Measurements from ENCODE around the gene DHRS9. TPM values are rescaled to one million over a fixed set of nuclear protein-coding genes. Genes with fewer than 3 reads are reported as not detected.

DHRS9 gene
- total RNA-seq, 1 donor from 2014 or later: not detected

DNA sequence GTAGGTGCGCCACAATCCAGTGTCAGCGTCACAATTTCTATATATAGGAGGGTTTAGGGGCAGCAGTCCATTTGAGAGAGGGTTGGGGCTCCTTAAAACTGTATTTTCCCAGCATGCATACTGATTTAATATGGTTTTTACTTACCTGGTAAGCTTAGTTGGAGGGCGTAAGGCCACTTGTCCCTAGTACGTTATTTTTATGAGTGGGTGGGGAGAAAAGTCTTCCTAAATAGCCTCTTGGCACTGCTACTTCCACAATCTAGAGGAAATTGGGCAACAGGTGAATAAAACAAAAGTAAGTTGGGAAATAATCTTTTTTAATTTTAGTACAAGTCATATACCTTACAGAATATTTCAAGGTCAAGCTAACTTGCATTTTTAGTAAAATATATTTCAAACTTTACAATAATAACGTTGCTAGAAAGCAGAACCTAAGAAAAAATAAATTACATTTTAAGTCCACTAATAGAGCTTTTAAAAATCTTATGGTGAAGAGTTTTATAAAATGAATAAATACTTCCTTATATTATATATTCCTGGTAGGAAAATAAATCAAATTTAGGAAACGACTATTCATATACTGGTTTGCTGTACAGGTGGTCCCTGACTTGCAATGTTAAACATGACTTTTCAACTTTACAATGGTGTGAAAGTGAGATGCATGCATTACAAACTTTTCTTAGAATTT, 20.9 kb downstream of the DHRS9 start:
- peaks cover 21% of the 10 kb centered on the region for H3K27me3 Mint-ChIP-seq (ENCODE audit: low read depth)
- TF ChIP-seq, protein P1, sequence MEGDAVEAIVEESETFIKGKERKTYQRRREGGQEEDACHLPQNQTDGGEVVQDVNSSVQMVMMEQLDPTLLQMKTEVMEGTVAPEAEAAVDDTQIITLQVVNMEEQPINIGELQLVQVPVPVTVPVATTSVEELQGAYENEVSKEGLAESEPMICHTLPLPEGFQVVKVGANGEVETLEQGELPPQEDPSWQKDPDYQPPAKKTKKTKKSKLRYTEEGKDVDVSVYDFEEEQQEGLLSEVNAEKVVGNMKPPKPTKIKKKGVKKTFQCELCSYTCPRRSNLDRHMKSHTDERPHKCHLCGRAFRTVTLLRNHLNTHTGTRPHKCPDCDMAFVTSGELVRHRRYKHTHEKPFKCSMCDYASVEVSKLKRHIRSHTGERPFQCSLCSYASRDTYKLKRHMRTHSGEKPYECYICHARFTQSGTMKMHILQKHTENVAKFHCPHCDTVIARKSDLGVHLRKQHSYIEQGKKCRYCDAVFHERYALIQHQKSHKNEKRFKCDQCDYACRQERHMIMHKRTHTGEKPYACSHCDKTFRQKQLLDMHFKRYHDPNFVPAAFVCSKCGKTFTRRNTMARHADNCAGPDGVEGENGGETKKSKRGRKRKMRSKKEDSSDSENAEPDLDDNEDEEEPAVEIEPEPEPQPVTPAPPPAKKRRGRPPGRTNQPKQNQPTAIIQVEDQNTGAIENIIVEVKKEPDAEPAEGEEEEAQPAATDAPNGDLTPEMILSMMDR (IDR thresholded peaks at IDR 0.05): no peak
- H3K9me3 Mint-ChIP-seq (ENCODE audit: low read depth): peaks cover 8% of the 10 kb centered on the region
- no peak for DNase-seq (ENCODE audit: low spot score)
- no peak overlapping the region for H3K4me3 Mint-ChIP-seq (ENCODE audit: unreplicated experiment)
- H3K4me1 Mint-ChIP-seq (ENCODE audit: low read depth): peaks cover 21% of the 10 kb centered on the region
- no peak overlapping the region for H3K27ac Mint-ChIP-seq (ENCODE audit: unreplicated experiment)
- peaks cover 4% of the 10 kb centered on the region for H3K36me3 Mint-ChIP-seq (ENCODE audit: low read depth)

DNA sequence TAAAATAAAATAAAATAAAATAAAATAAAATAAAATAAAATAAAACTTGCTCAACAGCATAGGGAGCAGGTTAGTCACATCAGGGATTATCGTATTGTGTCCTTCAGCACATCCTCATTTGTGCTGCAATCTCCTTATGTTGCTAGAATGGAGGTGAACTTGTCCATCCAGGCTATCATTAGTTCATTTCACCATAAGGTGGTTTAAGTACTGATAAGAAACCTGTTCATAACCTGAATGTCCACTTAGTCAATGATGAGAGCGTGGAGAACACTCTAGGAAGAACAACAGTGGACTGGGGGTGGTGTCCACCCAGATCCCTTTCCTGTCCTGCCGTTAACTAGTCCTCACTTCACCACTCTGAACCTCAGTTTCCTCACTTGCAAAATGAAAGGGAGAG, 21.9 kb downstream of the DHRS9 start:
- Mint-ChIP-seq H3K27me3 (ENCODE audit: low read depth) (peaks cover 13% of the 10 kb centered on the region), H3K27ac (ENCODE audit: unreplicated experiment) (no peak overlapping the region), H3K4me3 (ENCODE audit: unreplicated experiment) (no peak overlapping the region), H3K36me3 (ENCODE audit: low read depth) (peaks cover 2% of the 10 kb centered on the region), H3K4me1 (ENCODE audit: low read depth) (peaks cover 30% of the 10 kb centered on the region), H3K9me3 (ENCODE audit: low read depth) (peaks cover 2% of the 10 kb centered on the region)
- DNase-seq (ENCODE audit: low spot score): no peak
- TF ChIP-seq, protein P1 (IDR thresholded peaks at IDR 0.05): no peak

DNA sequence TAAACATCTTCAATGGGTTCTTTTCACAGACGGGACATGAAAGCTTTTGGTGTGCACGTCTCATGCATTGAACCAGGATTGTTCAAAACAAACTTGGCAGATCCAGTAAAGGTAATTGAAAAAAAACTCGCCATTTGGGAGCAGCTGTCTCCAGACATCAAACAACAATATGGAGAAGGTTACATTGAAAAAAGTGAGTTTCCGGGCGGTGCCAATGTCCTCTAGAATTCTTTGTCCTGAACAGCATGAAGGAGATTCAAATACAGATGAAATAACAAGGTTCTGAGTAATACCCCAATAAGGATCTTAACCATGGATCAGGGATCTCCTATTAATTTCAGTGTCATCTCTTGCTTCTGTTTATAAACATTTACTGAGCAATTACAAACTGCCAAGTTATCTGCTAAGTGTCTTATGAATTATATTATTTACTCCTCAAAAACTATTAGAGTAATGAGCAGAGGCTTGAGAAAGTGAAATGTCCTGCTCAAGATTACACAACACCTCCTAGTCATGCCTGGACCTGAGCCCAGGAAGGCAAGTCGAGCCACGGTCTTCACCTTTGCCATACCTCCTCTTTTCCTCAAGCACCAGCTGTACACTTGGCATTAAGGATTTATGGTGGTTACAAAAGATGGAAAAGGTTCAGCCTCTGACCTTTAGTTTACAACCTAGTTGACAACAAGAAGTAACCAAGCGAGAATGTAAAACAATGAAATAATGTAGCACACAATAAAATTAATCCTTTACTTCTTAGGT, 22.6 kb downstream of the DHRS9 start:
- Mint-ChIP-seq H3K4me3 (ENCODE audit: unreplicated experiment) (no peak overlapping the region), H3K4me1 (ENCODE audit: low read depth) (peaks cover 33% of the 10 kb centered on the region), H3K9me3 (ENCODE audit: low read depth) (peaks cover 2% of the 10 kb centered on the region), H3K27me3 (ENCODE audit: low read depth) (peaks cover 10% of the 10 kb centered on the region), H3K36me3 (ENCODE audit: low read depth) (no peaks in the 10 kb centered on the region), H3K27ac (ENCODE audit: unreplicated experiment) (no peak overlapping the region)
- no peak for DNase-seq (ENCODE audit: low spot score)
- TF ChIP-seq, protein P1 (IDR thresholded peaks at IDR 0.05): no peak

DNA sequence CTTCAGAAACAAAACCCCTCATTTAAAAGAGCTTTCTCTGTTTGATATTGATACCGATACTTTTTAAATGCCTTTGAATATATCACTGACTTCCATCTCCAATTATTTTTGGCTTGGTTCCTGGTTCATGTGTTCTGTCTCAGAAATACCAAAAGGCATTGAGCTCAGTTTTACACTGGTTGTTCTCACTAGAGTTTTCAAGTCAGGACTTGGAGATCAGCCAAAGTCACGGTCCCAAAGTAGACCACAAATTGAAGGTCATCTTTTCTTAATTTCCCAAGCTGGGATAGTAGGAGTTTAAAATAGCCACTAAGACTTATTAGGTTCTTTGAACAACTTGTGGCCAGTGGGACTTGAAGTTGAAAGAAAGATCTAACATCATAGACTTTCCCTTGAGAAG, 24.2 kb downstream of the DHRS9 start:
- DNase-seq (ENCODE audit: low spot score): no peak
- Mint-ChIP-seq H3K4me3 (ENCODE audit: unreplicated experiment) (no peak overlapping the region), H3K27ac (ENCODE audit: unreplicated experiment) (no peak overlapping the region), H3K4me1 (ENCODE audit: low read depth) (peaks cover 33% of the 10 kb centered on the region), H3K27me3 (ENCODE audit: low read depth) (peaks cover 7% of the 10 kb centered on the region), H3K36me3 (ENCODE audit: low read depth) (no peaks in the 10 kb centered on the region), H3K9me3 (ENCODE audit: low read depth) (peaks cover 2% of the 10 kb centered on the region)
- TF ChIP-seq, protein P1 (IDR thresholded peaks at IDR 0.05): no peak

DNA sequence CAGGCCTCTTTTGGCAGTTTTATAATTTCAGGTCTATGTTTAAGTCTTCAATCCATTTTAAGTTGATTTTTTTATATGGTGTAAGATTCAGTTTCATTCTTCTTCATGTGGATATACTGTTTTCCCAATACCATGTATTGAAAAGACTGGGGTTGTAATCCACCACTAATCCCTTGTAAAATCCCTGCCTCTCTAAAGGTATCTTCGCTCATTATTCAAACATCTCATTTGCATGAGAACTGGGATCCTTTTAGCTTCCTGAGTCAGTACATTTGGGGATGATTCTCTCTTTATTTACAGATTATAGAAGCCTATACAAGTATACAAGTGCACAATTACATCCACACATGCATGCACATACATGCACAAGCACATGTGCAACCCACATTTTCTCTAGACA, 25.3 kb downstream of the DHRS9 start:
- TF ChIP-seq, protein P1 (IDR thresholded peaks at IDR 0.05): no peak
- Mint-ChIP-seq H3K36me3 (ENCODE audit: low read depth) (no peaks in the 10 kb centered on the region), H3K4me1 (ENCODE audit: low read depth) (peaks cover 33% of the 10 kb centered on the region), H3K27ac (ENCODE audit: unreplicated experiment) (no peak overlapping the region), H3K27me3 (ENCODE audit: low read depth) (peaks cover 6% of the 10 kb centered on the region), H3K9me3 (ENCODE audit: low read depth) (peaks cover 2% of the 10 kb centered on the region), H3K4me3 (ENCODE audit: unreplicated experiment) (no peak overlapping the region)
- no peak for DNase-seq (ENCODE audit: low spot score)
